DMS79 treated with DMSO at 0.1 percent for 48 hours (cell line): ENCODE data around the gene RPS14.
"Not testable (repeated sequence)": the region's sequence is repeated elsewhere in the genome, so short reads cannot be mapped to it uniquely, and the experiment has no call there.

Source experiments
- DNase-seq: peaks from one replicate; lab custom pipeline; 2025; lab: John Stamatoyannopoulos, UW

RPS14 gene

DNA sequence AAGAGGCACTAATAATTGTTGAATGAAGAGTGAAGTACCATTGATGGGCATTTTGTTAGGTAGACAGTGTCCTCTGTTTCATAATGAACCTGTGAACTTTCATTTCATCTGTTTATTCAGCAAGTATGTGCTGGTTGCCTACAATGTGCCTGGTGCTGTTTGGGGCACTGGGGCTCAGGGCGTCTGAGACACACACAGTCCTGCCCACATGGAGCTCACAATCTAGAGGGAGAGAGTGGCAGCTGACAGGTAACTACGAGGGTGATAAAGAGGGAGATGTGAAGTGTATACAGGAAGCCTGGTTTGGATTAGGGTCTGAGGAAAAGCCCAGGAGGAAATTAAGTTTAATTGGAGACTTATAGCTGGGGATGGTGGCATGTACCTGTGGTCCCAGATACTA, 29.9 kb upstream of the RPS14 start:
- DNase-seq = no peak

DNA sequence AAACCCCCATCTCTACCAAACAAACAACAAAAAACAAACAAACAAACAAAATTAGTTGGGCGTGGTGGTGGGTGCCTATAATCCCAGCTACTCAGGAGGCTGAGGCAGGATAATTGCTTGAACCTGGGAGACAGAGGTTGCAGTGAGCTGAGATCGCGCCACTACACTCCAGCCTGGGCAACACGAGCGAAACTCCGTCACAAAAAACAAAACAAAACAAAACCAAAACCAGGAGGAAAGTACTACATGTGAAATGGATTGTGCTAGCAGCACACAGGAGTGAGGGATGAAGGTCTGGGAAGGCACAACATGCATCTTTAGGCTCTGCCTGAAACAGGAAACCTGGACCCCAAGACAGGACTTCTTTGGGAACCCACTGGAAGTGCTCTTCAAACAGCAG, 27.0 kb upstream of the RPS14 start:
- DNase-seq = not testable (repeated sequence)

DNA sequence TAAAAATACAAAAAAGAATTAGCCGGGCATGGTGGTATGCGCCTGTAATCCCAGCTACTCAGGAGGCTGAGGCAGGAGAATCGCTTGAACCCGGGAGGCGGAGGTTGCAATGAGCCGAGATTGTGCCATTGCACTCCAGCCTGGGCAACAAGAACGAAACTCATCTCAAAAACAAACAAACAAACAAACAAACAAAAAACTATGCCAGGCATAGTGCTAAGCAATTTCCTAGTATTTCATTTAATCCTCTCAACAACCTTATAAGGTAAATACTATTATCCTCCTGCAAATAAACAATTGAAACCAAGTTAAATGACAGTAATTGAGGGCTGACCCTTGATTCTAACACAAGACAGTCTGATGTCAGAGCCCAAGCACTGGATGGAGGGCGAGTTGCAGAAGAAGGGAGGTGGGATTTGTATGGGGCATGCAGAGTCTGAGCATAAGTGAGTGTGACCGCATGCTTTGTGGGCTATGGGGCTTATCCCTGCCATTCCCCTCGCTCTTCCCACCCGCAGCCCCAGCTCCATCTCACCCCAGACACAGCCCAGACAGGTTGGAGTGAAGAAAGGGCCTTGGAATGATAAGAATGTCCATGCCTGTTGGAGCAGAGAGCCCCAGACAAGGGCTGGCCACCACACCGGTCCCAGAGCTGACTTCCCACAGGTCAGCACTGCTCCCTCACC, 24.3 kb upstream of the RPS14 start:
- DNase-seq = no peak

DNA sequence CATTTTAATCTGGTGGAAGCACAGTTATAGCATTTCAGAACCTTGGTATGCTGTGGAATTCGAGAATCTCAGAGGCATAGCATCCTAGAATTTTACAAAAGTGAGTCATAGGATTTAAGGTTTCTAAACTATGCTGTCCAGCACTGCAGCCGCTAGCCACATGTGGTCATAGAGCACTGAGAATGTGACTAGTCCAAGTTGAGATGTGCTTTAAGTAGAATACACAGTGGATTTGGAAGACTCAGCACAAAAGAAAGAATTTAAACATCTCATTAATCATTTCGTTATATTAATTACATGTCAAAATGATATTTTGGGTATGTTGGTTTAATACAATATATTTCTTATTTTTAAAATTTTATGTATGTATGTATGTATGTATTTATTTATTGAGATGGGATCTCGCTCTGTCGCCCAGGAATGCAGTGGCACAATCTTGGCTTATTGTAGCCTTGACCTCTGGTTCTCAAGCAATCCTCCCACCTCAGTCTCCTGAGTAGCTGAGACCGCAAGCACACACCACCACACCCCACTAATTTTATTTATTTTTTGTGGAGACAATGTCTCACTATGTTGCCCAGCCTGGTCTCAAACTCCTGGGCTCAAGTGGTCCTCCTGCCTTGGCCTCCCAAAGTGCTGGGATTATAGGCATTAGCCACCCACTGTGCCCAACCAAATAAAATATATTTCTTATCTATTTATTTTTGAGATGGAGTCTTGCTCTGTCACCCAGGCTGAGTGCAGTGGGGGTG, 20.4 kb upstream of the RPS14 start:
- DNase-seq = no peak

DNA sequence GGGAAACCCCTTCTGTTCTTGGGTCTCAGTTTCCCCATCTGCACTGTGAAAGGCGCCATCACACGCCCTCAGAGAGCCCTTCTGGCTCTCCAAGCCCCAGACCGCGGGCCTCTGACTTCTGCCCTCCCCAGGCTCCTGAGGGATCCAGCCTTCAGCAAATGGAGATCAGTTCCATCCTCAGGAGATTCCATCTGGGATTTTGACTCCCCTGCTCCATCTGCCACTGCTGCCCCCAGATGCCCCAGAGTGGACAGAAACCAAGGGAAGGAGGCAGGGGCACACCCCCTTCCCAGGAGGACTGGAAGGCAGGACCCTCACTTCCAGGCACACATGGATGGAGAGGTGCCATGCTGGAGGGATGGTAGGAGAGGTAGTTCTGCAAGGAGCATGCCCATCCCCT, 18.7 kb upstream of the RPS14 start:
- no peak for DNase-seq

DNA sequence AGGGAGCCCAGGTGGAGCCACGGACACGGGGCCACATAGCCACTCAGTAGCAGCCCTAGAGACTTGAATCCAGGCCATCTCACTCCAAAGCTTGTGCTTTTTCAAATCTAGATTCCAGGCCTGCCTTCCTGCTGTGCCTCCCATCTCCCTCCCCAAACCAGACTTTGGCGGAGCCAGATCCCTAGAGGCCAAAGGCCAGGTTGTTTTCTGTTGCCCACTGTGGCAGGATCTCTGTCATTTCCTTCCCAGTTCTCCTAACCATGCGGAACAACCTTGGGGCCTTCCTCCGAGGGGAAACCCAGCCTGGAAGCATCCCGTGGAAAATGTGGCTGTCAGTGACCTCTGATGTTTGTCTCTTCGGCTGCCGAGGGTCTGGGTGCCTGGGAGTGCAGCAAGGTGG, 16.4 kb upstream of the RPS14 start:
- no peak for DNase-seq

DNA sequence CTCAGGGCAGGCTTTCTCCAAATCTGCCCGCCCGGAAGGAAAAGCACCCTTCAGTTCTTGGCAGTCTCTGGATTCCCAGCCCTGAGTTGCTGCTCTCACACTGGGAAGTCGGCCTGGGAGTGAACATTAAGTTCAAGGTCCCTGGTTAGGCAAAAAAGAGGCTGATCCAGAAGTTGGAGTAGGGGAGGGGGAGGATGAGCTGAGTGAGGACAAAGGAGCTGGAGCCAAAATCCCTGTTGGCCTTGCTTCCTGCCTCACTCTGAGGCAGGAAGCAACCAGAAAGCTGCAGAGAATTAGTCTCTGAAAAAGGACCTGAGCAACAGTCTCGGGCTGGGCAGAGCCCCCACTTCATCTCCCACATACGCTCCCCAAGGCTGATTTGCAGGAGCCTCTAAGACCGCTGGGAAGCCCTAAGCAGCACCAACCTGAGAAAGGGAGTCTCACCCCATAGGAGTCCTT, 15.0 kb upstream of the RPS14 start:
- no peak for DNase-seq

DNA sequence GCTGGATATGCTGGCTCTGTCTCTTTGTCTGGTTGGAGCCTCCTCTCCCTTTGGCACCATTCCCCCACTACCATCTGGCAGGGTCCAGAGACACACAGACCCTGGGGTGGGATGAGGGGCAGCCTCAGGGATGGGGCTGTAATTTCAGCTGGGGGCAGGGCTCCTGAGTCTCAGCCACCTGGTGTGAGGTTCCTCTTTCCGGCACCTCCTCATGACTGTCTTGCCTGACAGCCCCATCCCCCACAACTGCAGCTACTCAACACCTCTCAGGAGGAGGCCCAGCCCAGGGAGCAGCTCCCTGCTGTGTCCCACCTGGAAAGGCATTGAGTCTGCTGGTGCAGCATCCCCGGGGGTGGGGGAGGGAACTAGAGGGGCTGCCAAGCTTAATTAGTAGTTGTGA, 11.7 kb upstream of the RPS14 start:
- DNase-seq = no peak

DNA sequence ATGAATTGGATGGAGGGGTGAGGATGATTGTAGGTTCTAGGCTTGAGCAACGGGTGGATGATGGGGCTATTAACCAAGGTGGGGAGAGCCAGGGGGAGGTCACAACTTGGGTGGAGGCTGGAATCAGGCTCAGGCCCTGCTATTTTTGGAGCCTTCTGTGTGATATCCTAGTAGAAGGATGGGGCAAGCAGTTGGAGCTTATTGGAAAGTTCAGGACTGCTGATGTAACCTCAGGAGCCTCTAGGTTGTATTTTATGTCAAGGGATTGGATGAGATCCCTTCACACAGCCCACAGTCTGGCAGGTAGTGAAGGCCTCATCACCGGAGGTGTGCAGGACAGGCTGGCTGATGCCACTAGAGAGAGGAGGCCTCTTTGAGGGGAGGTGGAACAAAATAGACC, 11.2 kb upstream of the RPS14 start:
- no peak for DNase-seq

DNA sequence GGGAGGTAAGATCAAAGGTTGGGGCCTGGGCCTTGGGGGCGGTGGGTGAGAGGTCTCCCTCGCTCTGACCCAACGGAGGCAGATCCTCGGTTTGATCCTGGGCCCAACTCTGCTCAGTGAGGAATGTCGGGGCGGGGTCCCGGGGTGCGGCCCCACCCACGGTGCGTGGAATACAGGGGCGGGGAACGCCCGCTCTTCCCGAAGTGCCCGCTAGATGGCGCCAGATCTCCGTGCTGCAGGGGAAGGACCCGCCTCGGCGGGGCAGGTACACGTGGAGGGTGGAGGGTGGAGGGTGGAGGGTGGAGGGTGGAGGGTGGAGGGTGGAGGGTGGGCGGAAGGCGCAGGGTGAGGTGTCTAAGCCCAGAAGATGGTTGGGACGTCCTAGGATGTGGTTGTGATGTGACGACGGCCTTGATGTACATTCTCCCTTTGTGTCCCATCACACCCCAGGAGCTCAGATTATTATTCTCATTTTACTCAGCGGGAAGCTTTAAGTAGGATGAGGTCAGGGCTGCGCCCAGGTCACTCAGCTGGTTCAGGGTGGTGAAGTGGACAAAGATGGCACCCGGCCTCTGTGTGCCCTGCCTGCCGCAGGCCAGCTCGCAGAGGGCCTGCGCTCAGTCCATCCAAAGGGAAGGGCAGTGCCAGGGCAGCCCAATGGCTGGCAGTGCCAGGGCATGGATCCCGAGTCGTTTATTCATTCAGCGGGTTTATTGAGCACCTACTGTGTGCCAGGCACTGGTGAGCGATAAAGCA, 9.4 kb upstream of the RPS14 start:
- peak; percentile 6 for DNase-seq

DNA sequence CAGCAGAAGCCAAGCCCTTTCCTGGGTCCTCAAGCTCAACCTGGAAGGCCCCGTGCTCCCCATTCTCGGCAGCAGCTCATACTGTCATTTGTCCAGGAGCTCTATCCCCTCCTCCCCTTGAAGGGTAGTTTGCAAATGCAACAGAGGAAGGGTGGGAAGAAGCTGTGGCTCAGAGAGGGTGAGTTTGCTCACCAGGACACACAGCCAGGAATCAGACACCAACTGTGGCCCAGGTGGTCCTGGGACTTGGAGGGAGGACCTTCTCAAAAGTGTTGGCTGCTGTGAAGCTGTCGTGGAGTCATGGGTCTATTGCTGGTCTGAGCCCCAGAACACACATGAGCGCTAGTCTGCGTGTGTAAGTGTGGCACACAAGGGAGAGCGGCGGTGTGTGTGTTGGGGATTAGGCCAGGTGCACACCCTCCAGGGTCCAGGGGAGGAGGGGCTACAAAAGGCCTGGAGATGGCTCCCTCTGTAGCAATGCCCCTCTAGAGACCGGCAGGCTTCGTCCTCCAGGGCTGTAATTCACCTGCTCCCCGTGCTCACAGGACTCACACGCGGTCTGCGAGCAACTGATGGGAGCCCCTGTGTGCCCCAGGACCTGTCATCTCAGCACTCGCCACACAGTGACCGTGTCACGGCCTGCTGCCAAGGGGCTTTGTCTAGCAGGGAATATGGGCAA, 8.2 kb upstream of the RPS14 start:
- DNase-seq = no peak

DNA sequence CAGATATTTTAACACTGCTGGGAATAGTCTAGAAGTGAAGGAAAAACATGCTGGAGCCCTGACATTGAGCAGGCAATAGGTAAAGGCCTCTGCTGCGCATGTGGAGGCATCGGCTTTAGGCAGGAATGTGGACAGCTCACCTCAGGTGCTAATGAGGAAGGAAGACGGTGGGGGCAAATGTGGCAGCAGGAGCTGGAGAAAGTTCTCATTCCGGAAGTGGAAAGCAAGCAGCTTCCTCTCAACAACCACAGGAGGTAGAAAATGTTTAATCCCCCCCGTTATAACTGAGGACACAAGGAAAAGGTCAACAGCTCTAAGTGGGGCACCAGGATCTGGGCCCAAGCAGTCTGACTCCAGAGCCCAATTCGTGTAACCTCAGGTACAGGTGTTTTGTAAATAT, 7.6 kb upstream of the RPS14 start:
- DNase-seq = no peak

DNA sequence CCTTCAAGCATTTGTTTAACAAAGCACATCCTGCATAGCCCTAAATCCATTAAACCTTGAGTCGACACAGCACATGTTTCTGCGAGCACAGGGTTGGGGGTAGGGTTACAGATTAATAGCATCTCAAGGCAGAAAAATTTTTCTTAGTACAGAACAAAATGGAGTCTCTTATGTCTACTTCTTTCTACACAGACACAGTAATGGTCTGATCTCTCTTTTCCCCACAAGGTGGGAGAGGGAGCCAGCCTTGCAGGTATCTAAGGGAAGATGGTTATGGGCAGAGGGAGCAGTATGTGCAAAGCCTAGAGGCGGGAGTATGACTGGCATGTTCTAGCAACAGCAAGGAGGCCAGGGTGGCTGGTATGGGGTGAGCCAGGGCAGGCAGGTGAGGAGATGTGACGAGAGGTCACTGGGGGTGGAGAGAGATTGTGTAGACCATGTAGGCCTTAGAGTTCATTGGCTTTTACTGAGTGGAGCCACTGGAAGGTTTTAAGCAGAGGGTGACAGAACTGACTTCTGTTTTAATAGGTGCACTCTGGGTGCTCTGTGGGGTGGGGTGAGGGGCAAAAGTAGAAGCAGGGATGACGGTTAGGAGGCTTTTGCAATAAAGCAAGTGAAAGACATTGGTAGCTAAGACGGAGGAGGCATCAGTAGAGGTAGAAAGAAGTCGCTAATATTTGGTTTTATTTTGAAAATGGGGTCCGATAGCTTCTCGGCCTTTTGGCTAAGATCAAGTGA, 5.1 kb upstream of the RPS14 start:
- DNase-seq = no peak

DNA sequence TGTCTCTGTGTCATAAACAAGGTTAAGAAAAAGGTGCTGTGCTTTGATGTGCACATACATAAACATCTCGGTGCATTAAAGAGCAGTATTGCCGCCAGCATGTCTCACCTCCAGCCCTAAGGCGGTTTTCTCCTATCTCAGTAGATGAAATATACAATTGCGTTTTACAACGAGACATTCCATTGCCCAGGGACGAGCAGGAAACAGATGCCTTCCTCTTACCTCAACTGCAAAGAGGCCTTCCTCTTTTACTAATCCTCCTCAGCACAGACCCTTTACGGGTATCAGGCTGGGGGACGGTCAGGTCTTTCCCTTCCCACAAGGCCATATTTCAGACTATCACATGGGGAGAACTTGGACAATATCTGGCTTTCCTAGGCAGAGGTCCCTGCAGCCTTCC, 4.5 kb upstream of the RPS14 start:
- not testable (repeated sequence) for DNase-seq

DNA sequence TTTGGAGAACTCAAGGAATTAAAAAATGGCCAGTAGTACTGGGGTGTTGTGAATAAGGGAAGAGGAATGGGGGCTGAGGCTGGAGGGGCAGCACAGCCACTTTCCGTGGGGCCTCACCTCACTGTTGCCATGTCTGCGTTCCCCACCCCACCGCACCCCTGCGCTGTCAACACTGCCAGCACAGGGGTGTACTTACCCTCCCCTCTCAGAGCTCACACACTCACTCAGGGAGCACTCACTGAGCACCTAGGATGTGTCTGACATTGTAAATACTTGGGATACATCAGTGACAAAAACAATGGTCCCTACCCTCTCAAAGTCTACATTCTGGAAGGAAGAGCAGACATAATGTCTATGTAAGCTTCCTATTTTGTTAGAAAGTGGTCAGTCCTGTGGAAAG, 3.4 kb upstream of the RPS14 start:
- DNase-seq = no peak

DNA sequence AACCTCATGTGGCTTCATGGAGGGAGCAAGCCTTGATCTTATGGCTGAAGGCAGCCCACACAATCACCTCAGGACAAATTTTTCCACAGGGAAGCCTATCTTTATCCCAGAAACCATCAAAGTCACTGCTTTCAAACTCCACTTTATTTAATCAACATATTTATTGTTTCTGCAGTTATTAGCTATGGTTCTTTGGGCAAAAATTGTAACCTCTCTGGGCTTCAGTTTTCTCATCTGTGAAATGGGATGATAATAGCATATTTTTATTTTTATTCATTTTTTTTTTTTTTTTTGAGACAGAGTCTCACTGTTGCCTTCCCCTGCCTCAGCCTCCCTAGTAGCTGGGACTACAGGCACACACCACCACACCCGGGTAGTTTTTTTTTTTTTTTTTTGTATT, 2.1 kb upstream of the RPS14 start:
- DNase-seq = no peak

DNA sequence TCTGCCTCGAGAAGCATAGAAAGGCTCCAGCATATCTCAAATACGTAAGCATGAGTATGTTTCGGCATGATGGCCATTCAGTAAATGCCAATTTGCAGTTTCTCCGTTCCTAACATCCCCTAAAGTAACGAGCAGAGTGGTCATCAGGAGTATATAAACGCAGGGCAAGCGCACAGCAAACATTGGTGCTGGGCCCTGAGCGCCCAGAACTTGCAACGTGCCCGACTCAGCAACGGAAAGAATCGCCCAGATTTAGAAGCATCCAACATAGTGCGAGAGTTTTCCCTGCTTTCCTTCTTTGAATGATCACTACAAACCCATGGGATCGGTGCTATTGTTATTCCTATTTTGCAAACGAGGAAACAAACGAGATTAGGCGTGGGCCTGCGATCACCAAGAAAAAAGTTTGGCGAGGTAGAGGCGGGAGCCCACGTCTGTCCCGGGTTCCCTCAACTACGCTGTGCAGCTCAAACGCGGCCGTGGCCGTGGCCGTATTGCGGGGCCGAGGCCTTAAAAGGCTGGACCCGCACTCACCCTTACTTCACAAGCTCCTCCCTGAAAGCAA, 505 bp downstream of the RPS14 start:
- DNase-seq = no peak

DNA sequence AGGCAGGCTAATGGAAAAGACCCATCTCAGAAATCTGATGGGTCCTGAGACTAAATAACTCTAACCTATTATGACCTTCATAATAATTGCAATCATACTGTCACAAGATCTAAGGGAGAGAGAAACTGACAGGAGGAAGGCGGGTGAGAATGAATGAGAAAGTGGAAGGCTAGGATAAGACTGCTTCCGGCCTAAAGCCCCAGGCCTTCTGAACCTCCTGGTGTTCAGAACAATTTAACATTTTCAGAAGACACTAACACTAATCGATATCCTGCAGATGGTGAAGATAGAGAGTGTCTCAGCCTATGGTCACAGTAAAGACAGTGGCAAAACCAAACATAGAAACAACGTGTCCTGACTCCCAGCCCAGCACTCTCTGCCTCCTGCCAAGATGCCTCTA, 1.2 kb downstream of the RPS14 start:
- DNase-seq = no peak

DNA sequence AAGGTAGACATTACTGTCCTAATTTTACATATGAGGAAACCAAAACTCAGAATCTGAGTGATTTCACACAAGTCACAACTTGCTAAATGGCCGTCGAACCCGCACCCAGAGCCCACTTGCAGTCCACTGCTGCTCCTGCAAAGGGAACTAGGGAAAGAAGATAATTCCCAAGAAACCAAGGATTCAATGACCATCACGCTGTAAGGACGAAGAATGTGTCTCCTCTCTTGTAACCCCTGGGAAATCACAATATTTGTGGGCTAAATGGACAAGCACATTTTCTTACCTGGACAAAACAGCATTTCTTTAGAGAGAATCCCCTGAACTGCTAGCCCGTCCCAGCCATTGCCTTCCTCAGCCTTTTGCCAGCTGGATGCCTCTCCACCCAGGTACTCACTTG, 2.4 kb downstream of the RPS14 start:
- no peak for DNase-seq

DNA sequence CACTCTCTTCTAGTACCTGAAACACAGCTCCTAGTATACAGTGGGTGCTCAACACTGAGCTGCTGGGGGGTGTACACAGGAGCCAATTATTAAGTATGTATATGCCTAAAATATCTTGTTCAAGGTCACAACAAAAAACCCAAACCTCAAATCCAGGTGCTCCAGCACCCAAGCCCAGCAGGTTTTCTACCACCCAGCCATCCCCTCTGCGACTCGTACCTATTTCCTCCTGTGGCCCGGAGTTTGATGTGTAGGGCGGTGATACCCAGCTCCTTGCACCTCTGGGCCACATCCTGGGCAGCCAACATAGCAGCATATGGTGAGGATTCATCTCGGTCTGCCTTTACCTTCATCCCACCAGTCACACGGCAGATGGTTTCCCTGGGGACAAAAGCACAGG, 3.0 kb downstream of the RPS14 start:
- DNase-seq = no peak

DNA sequence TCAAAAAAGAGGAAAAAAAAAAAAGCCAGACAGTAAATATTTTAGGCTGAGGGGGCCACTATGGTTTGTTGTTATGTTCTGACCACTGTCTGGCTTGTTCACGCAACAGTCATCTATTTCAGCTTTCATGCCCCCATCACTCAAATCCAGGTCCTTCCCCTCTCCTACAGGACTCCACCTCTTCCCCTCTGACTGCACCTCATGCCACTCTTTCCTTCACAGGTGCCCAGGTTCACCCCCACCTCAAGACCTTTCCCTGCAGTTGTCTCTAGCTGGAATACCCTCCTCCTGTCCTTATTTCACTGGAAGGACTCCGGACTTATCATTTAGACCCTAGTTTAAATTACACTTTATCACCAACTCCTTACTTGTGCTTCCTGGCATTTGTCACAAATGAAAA, 3.5 kb downstream of the RPS14 start:
- no peak for DNase-seq

DNA sequence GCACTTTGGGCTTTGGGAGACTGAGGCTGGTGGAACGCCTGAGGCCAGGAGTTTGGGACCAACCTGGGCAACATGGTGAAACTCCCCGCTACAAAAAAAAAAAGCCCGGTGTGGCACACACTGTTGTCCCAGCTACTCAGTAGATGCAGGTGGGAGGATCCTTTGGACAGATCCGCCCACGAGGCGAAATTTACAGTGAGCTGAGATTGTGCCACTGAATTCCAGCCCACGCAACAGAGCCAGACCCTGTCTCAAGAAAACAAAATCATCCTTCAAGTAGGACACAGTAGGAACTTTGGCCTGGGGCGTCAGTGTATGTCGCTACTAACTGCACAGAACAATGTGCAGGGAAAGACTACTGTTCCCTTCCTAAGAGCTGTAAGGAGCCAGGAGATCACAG, 4.8 kb downstream of the RPS14 start:
- no peak for DNase-seq
